ENCODE measurements around the gene DEGS2. TPM values are rescaled to one million over a fixed set of nuclear protein-coding genes. Genes with fewer than 3 reads are reported as not detected.
"Not testable (repeated sequence)": the region's sequence is repeated elsewhere in the genome, so short reads cannot be mapped to it uniquely, and the experiment has no call there.

The DEGS2 gene
- total RNA-seq (1 to 10 TPM in 5 of 7 donors, under 1 TPM in 2; 0.33 to 3.2 (median 1.3) TPM), polyA plus RNA-seq (1 to 10 TPM; 1.1 to 2.8 (median 1.5) TPM)
- long read RNA-seq, donor 1, full-length matches to known transcripts: 1 of 1 reads
- long read RNA-seq, donor 1, partial matches to known transcripts: 0 of 1 reads
- long read RNA-seq, donor 1, other reads (novel, unspliced or antisense): 0 of 1 reads
- long read RNA-seq, donor 2: 0 reads

GRCh38 chr14:100159094-100159864 lies at the start of gene DEGS2:
TSS of gene DEGS2 (minus strand) at chr14:100159645. CDS start at chr14:100159587, 58 bp downstream.
- Histone ChIP-seq H3K4me1 (peaks cover 8 to 36% (median 21%) of the 10 kb centered on the region in 6 donors), H3K27me3 (replicated peaks in 1 of 7) (peaks cover 0 to 51% (median 34%) of the 10 kb centered on the region in 7 donors), H3K4me3 (peak within 1 kb of the TSS; percentile 3 to 77 (median 50)), H3K36me3 (no peaks in the 10 kb centered on the region), H3K9me3 (peaks cover 0 to 13% (median 12%) of the 10 kb centered on the region in 8 donors), H3K27ac (peak within 1 kb of the TSS in 3 of 8 donors; percentile 18 to 58 (median 38))
- intact Hi-C loops (cut with DNase I; ENCODE audit: low total_unique reads): no loop called here
- TF ChIP-seq POLR2A (IDR thresholded peaks at IDR 0.05): no peak
- TF ChIP-seq CTCF (IDR thresholded peaks at IDR 0.05 in 8 of 11, conservative IDR thresholded peaks at IDR 0.05 in 3 of 11): peak in 1 of 11 experiments; percentile 17
- TF ChIP-seq POLR2AphosphoS5 (IDR thresholded peaks at IDR 0.05): peak; percentile 46 to 70 (median 46)
- peak; percentile 89 for DNase-seq
- WGBS, 5 donors: 0 to 1% (median 1%) methylated on average over 5 to 94 of the region's 94 CpGs

- H3K4me1 ChIP-seq; H3K27ac ChIP-seq; DNase-seq; intact Hi-C loops (cut with DNase I; ENCODE audit: low total_unique reads); H3K4me3 ChIP-seq; H3K27me3 ChIP-seq (replicated peaks in 1 of 7); H3K9me3 ChIP-seq; H3K36me3 ChIP-seq: not testable (repeated sequence)
- 96 to 100% (median 97%) methylated on average over 23 to 33 of the region's 33 CpGs for WGBS, 5 donors
These were observed 48.7 kb upstream of the DEGS2 start for GRCh38 chr14:100208136-100208535.

- H3K27me3 ChIP-seq (replicated peaks in 1 of 7); H3K27ac ChIP-seq; H3K9me3 ChIP-seq; intact Hi-C loops (cut with DNase I; ENCODE audit: low total_unique reads); H3K4me3 ChIP-seq; H3K36me3 ChIP-seq; H3K4me1 ChIP-seq; DNase-seq: not testable (repeated sequence)
- 90 to 95% (median 94%) methylated on average over 10 of the region's 10 CpGs for WGBS, 5 donors
These were observed 48.1 kb upstream of the DEGS2 start for GRCh38 chr14:100207588-100207987.

- H3K4me3 ChIP-seq; H3K4me1 ChIP-seq; H3K9me3 ChIP-seq; intact Hi-C loops (cut with DNase I; ENCODE audit: low total_unique reads); H3K36me3 ChIP-seq; H3K27ac ChIP-seq; DNase-seq; H3K27me3 ChIP-seq (replicated peaks in 1 of 7): not testable (repeated sequence)
- WGBS, 5 donors: 93 to 97% (median 94%) methylated on average over 7 of the region's 7 CpGs
These were observed 45.4 kb upstream of the DEGS2 start for GRCh38 chr14:100204835-100205167.

- H3K4me3 ChIP-seq: no peak overlapping the region
- no peak overlapping the region for H3K27ac ChIP-seq
- intact Hi-C loops (cut with DNase I; ENCODE audit: low total_unique reads): no loop called here
- WGBS, 5 donors: 76 to 92% (median 86%) methylated on average over 4 of the region's 4 CpGs
- no peaks in the 10 kb centered on the region for H3K27me3 ChIP-seq (replicated peaks in 1 of 7)
- no peaks in the 10 kb centered on the region for H3K4me1 ChIP-seq
- no peaks in the 10 kb centered on the region for H3K36me3 ChIP-seq
- H3K9me3 ChIP-seq: no peaks in the 10 kb centered on the region
- no peak for DNase-seq
- TF ChIP-seq POLR2AphosphoS5 (IDR thresholded peaks at IDR 0.05) (no peak), CTCF (IDR thresholded peaks at IDR 0.05 in 8 of 11, conservative IDR thresholded peaks at IDR 0.05 in 3 of 11) (no peak), POLR2A (IDR thresholded peaks at IDR 0.05) (no peak)
These were observed 44.8 kb upstream of the DEGS2 start for GRCh38 chr14:100203962-100204834.

Data from spleen (tissue), 13 donors.